ENCODE measurements around the gene ANO3.

DNA sequence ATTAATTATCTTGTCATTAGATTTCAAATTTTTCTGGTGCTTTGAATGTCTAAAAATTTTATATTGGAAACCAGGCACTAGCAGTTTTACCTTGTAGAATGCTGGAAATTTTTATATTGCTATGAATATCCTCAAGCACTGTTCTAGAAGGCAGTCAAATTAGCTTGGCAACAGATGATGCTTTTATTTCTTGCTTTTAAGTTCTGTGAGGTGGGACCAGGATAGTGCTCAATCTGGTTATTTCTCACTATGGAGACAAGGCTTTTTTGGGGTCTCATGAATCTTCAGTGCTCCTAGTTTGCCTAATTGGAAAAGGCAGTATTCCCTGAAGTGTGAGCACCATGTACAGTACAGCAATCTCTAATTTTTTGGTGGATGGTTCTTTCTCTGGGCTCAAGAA is 27.1 kb downstream of the ANO3 start:
- no peak for TF ChIP-seq POLR2A (IDR thresholded peaks at IDR 0.05)
- TF ChIP-seq, protein P1, sequence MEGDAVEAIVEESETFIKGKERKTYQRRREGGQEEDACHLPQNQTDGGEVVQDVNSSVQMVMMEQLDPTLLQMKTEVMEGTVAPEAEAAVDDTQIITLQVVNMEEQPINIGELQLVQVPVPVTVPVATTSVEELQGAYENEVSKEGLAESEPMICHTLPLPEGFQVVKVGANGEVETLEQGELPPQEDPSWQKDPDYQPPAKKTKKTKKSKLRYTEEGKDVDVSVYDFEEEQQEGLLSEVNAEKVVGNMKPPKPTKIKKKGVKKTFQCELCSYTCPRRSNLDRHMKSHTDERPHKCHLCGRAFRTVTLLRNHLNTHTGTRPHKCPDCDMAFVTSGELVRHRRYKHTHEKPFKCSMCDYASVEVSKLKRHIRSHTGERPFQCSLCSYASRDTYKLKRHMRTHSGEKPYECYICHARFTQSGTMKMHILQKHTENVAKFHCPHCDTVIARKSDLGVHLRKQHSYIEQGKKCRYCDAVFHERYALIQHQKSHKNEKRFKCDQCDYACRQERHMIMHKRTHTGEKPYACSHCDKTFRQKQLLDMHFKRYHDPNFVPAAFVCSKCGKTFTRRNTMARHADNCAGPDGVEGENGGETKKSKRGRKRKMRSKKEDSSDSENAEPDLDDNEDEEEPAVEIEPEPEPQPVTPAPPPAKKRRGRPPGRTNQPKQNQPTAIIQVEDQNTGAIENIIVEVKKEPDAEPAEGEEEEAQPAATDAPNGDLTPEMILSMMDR (IDR thresholded peaks at IDR 0.05), result no peak

Measured in thyroid gland (tissue), 4 donors.